CD4-positive, alpha-beta T cell treated with Interleukin-12 subunit alpha and Interleukin-12 subunit beta, for 1 hour (primary cell): ENCODE results near the gene BTBD9.
"Not testable (repeated sequence)": the region's sequence is repeated elsewhere in the genome, so short reads cannot be mapped to it uniquely, and the experiment has no call there.

Source experiments
- DNase-seq: peaks from one replicate; pipeline ENCODE4 v3.0.0-alpha.2; 2020

Gene BTBD9

GRCh38 chr6:38134704-38135088 is 505.0 kb downstream of the BTBD9 start:
- no peak for DNase-seq

- no peak for DNase-seq
Observed at GRCh38 chr6:38133932-38134703, 505.6 kb downstream of the BTBD9 start.

- DNase-seq, result no peak
Observed at GRCh38 chr6:38131527-38131965, 508.2 kb downstream of the BTBD9 start.

GRCh38 chr6:38127284-38127683 is 512.4 kb downstream of the BTBD9 start:
- DNase-seq, result no peak

GRCh38 chr6:38124224-38124926 is 515.4 kb downstream of the BTBD9 start:
- not testable (repeated sequence) for DNase-seq

GRCh38 chr6:38119516-38119915 is 520.2 kb downstream of the BTBD9 start:
- no peak for DNase-seq

GRCh38 chr6:38118791-38119365 is 520.9 kb downstream of the BTBD9 start:
- DNase-seq, result no peak
